Stimulated activated CD4-positive, alpha-beta T cell treated with anti-CD3 and anti-CD28 coated beads, Interleukin-12 subunit alpha, Interleukin-12 subunit beta, amount 100 ng/mL, for 48 hours (primary cell): ENCODE measurements around the gene CERS2.
A peak's percentile ranks its signal among the peaks of the same experiment; 100 is the strongest.

Experiments
- DNase-seq, 3 donors: peaks; one replicate each; pipeline ENCODE4 v3.0.0-alpha.2; 2020; ENCODE audit warnings: low read depth in 2 of 3, low spot score in 1 of 3

Gene CERS2

GRCh38 chr1:150974580-150975478, at the start of gene CERS2:
CERS2 (minus strand) TSS chr1:150974835; CDS start chr1:150969090, 5,745 bp downstream.
- DNase-seq = peak in 2 of 3 donors; percentile 53 to 60

- no peak for DNase-seq
These were observed 38.9 kb upstream of the CERS2 start for GRCh38 chr1:151013518-151013917.

DNA sequence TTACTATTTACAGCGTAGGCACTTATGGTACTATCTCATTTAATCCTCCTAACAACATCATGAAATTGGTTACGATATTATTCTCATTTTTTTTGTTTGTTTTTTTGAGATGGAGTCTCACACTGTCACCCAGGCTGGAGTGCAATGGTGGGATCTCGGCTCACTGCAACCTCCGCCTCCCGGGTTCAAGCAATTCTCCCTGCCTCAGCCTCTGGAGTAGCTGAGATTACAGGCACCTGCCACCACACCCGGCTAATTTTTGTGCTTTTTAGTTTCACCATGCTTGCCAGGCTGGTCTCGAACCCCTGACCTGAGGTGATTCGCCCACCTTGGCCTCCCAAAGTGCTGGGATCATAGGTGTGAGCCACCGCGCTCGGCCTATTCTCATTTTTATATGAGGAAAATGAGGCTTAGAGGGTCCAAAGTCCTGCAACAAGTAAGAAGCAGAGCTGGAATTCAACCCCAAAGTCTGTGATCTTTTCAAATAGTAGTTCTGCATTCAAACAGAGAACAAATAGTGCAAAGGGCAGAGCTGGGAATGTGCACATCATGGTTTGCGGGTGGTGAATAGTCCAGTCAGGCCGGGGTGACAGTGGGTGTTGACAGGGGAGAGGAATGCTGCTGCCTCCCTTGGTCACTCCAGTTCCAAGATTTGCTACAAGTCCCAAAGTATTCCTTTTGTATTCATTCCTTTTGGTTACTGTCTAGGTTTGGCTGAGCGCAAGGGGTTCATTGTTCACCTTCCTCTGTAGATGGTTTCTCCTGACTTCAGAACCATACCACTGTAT, 38.2 kb upstream of the CERS2 start:
- DNase-seq = no peak

DNA sequence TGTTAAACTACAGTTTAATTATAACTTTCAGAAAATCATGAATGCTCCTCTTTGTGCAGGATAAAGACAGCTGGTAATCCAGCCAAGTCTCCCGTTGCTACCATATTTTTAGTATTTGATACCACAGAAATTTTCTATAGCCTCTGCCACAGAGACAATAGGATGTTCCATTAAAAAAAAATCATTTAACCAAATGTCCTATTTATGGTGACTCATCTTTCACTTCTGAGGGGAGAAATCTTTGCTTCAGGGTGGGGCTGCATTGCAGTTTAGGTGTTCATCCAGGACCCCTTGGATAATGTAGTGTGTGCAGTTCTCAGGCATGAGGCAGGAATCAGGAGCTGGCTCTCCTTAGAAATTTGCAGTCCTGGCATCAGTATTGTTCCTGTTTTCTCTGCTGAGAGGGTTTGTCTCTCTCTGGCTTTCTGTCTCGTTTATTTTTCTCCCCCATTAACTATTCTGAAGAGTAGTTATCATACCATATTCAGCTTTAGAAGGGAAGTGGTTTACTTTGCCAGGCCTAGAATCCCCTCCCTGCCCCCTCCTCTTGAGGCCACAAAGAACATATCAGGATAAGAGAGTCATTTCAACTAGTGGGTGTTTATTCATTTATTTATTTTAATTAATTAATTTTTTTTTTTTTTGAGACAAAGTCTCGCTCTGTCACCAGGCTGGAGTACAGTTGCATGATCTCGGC, 36.7 kb upstream of the CERS2 start:
- DNase-seq = no peak

- no peak for DNase-seq
These were observed 35.7 kb upstream of the CERS2 start for GRCh38 chr1:151010346-151010726.

GRCh38 chr1:151009674-151010345, 35.2 kb upstream of the CERS2 start:
- no peak for DNase-seq

GRCh38 chr1:151009206-151009587, 34.6 kb upstream of the CERS2 start:
- no peak for DNase-seq

- DNase-seq = peak; percentile 93 to 97 (median 94)
These were observed 33.9 kb upstream of the CERS2 start, which contains the start of gene PRUNE1 for GRCh38 chr1:151008244-151009205. PRUNE1 (plus strand) TSS chr1:151008449; CDS start chr1:151008633, 184 bp downstream.

DNA sequence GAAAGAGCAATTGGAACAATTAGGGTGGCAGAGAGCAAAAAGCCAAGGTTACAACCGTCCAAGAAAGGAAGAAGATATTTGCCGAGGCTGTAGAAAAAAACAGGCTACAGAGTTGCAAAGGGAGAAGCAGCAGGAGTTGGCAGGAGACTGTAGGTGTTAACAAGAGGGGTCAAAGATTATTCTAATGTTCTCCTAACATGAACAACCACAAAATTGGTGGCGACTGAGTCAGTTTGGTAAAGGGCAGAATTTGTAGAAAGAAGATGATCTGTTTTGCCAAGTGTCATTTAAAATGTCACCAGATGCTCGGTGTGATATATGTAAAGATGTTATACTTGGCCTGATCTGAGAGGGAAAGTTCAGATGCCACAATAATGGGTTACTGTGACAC, 33.2 kb upstream of the CERS2 start:
- DNase-seq = no peak

DNA sequence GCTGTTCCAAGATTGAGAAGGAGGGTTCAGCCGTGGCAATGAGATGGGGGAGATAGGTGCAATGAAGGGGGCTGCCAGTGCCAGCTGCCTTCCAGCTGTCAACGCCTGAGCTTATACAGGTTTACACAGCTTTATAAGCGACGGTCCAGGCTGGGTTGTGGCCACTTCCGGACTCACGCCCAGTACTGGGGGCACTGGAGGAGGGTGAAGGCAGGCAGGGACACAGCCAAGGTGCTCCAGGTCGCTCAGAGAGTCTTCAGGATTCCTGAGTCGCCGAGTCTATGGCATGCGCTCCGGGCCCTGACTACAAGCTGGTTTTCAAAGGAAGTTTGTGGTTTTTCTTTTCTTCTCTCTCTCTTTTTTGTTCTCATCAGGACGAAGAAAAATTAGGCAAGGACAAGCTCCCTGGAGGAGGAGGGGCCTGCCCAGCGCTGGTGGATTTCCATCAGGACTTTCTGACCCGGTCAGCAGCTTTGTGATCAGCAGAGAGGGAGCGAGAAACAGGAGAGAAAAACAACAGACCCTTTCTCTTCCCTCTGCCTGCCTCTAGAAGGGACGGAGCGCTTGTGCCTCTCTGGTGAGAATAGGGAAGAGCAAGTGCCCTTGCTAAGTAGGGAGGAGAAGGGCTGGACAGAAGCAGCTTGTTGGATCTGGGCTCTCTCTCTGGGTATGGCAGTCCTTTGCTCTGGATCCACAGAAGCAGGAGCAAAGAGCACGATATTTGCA, 31.9 kb upstream of the CERS2 start, which contains the start of gene MINDY1:
MINDY1 (minus strand) TSS at position 576 of the 726 bp plus-strand sequence. CDS start 4,285 bp downstream, outside the sequence.
- peak in 2 of 3 donors; percentile 30 to 36 for DNase-seq

DNA sequence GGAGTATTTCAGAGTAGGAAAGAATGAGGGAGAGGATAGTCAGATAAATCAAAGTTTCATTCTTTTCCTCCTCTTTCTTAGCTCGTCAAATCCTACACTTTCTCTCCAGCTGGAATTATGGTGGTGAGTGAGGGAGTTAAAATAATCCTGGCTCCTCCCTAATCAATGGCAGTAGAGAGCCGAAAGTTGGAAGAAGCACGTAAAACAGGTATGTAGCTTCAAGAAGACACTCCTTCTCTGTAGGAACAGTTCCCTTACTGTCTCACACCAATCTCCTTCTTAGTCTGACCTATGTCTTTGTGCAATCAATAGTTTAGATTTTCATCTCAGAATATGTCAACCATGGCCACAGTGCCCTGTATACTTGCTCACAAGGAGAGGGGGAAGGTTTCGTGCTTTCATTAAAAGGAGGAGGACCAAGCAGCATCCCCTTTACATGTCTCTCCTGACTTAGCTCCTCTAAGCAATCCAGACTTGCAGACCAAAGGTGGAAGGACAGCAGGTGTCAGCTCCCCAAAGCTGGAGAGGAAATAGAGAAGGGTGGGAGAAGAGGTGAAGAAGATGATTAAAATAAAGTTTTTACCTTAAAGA, 31.2 kb upstream of the CERS2 start:
- no peak for DNase-seq

DNA sequence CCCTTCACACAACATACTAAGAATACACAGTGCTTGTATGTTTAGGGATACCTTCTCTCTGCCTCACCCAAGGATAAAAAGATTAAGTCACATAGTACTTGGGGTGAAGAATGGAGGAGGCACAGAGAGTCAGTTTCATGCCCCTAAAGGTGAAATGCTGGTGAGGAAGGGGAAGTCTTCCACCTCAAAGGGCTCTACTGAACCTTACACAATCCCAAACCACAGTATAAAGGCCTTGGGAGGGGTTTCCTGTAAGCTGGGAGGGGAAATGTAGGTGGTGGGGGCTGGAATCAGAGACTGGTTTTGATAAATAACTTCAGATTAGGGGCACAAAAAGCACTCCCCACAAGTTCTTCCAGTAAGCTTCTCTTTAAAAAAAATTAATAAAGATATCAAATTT, 28.5 kb upstream of the CERS2 start:
- DNase-seq = no peak

GRCh38 chr1:151002611-151003010, 28.0 kb upstream of the CERS2 start:
- no peak for DNase-seq

- DNase-seq = no peak
These were observed 27.4 kb upstream of the CERS2 start for GRCh38 chr1:151002051-151002450.

- no peak for DNase-seq
These were observed 27.0 kb upstream of the CERS2 start for GRCh38 chr1:151001602-151002001.

- DNase-seq = no peak
These were observed 25.8 kb upstream of the CERS2 start for GRCh38 chr1:151000408-151000807.

DNA sequence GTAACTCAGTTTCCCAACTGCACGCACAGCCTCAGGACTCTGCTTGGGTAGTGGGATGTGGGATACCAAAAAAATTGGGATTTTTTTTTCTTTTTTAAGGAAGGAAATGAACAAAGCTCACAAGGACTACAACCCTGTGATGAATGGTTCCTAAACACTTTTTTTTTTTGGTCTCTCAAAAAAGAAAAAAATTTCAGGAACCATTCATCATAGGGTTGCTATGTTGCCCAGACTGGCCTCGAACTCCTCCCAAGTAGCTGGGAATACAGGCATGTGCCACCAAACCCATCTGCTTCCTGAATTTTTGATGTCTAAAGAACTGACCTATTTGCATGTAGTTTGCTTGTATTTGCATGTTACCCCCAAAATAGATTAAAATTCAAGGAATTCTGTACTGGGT, 25.3 kb upstream of the CERS2 start:
- no peak for DNase-seq

DNA sequence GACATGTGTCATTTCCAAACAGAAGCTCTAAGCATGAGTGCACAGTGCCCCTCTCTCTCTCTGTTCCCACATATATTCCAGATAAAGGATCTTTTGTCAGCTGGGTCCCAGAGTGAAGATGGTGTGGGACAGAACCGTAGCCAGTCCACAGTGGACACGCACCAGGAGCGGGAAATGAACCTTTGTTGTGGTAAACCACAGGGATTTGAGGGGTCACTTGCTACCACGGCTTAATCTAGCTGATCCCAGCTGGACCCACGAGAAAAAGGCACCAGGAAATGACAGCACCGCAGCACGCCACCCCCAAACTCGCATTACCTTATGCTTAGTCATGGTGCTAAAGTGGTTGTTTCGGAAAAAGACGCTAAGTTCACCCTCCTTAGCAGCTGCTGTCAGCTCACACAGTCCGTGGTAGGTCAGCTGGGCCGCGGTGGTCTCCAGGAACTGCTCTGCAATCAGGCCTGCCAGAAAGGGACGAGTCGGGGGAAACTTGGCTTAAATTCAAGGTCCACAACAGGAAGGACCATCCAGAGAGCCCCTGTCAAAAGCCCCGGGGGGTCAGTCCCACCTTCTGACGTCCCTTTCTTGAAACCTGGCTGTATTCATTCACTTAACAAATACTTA, 24.5 kb upstream of the CERS2 start:
- no peak for DNase-seq
